GM18505 (cell line): ENCODE data around the gene SMAD2.

Experiments
- ATAC-seq: cut with Tn5 transposase; IDR thresholded peaks from one replicate; pipeline ENCODE4 v1.9.1; 2021; ENCODE audit not compliant: unreplicated experiment
- POLR2A ChIP-seq: IDR thresholded peaks from 4 replicates; pipeline ENCODE4 v1.6.1; 2011; ENCODE audit warnings: borderline replicate concordance; ENCODE audit not compliant: insufficient read depth, insufficient read length; ENCODE audit errors: extremely low read depth

SMAD2 gene

GRCh38 chr18:47899107-47899840, 31.2 kb downstream of the SMAD2 start:
- ATAC-seq: no peak
- no peak for TF ChIP-seq POLR2A

GRCh38 chr18:47898696-47899095, 31.8 kb downstream of the SMAD2 start:
- no peak for TF ChIP-seq POLR2A

GRCh38 chr18:47898055-47898454, 32.4 kb downstream of the SMAD2 start:
- TF ChIP-seq POLR2A: no peak
- no peak for ATAC-seq

More at GRCh38 chr18:47898696-47899095, 31.8 kb downstream of the SMAD2 start:
- no peak for ATAC-seq

- no peak for TF ChIP-seq POLR2A
- no peak for ATAC-seq
Observed at GRCh38 chr18:47895565-47896250, 34.8 kb downstream of the SMAD2 start.

- no peak for TF ChIP-seq POLR2A
- no peak for ATAC-seq
Observed at GRCh38 chr18:47893939-47894699, 36.3 kb downstream of the SMAD2 start.

GRCh38 chr18:47893047-47893446, 37.4 kb downstream of the SMAD2 start:
- TF ChIP-seq POLR2A: no peak
- ATAC-seq: no peak

- TF ChIP-seq POLR2A: no peak
Observed at GRCh38 chr18:47888156-47888555, 42.3 kb downstream of the SMAD2 start.

GRCh38 chr18:47887227-47887626, 43.2 kb downstream of the SMAD2 start:
- no peak for ATAC-seq
- TF ChIP-seq POLR2A: no peak

More at GRCh38 chr18:47888156-47888555, 42.3 kb downstream of the SMAD2 start:
- no peak for ATAC-seq

- no peak for TF ChIP-seq POLR2A
- no peak for ATAC-seq
Observed at GRCh38 chr18:47883771-47884413, 46.6 kb downstream of the SMAD2 start.

GRCh38 chr18:47882641-47883040, 47.8 kb downstream of the SMAD2 start:
- ATAC-seq: no peak
- no peak for TF ChIP-seq POLR2A

GRCh38 chr18:47881752-47882455, 48.6 kb downstream of the SMAD2 start:
- no peak for ATAC-seq
- no peak for TF ChIP-seq POLR2A

GRCh38 chr18:47881042-47881441, 49.4 kb downstream of the SMAD2 start:
- no peak for TF ChIP-seq POLR2A

GRCh38 chr18:47877892-47878291, 52.6 kb downstream of the SMAD2 start:
- no peak for ATAC-seq

More at GRCh38 chr18:47881042-47881441, 49.4 kb downstream of the SMAD2 start:
- no peak for ATAC-seq

GRCh38 chr18:47876813-47877212, 53.6 kb downstream of the SMAD2 start:
- ATAC-seq: no peak
- no peak for TF ChIP-seq POLR2A

More at GRCh38 chr18:47877892-47878291, 52.6 kb downstream of the SMAD2 start:
- TF ChIP-seq POLR2A: no peak
